Measurements from ENCODE around the gene PDE6B.

- TF ChIP-seq EZH2 (IDR thresholded peaks at IDR 0.05), result no peak
- peak; percentile 86 for TF ChIP-seq POLR2AphosphoS5 (IDR thresholded peaks at IDR 0.05; ENCODE audit: borderline replicate concordance, low read depth, low read length)
Measured at GRCh38 chr4:674172-675035, 49.0 kb downstream of the PDE6B start, which contains the start of the genes ATP5ME and MYL5.
